Gastrocnemius medialis (tissue), 4 donors: Measurements from ENCODE around the gene RPL35.

Source experiments
- POLR2A ChIP-seq, 2 donors: fragments of 450-650 bp; IDR thresholded peaks; one replicate each; pipeline ENCODE4 v1.6.1; 2017; ENCODE audit warnings: antibody characterized with exemption in 2 of 2, mild to moderate bottlenecking in 2 of 2, moderate library complexity in 2 of 2
- TF ChIP-seq, protein P1 (sequence below), 5 experiments: fragments of 450-650 bp in 3 of 5; fragments of 200-600 bp in 2 of 5; sonication (generic) in 2 of 5; IDR thresholded peaks in 4 of 5; conservative IDR thresholded peaks in 1 of 5; 1 replicate in 4 of 5; 2 replicates in 1 of 5; pipeline ENCODE4 v1.5.1; 2016 to 2019; ENCODE audit warnings: antibody characterized with exemption in 5 of 5, mild to moderate bottlenecking in 3 of 5, moderate library complexity in 3 of 5

DNA sequence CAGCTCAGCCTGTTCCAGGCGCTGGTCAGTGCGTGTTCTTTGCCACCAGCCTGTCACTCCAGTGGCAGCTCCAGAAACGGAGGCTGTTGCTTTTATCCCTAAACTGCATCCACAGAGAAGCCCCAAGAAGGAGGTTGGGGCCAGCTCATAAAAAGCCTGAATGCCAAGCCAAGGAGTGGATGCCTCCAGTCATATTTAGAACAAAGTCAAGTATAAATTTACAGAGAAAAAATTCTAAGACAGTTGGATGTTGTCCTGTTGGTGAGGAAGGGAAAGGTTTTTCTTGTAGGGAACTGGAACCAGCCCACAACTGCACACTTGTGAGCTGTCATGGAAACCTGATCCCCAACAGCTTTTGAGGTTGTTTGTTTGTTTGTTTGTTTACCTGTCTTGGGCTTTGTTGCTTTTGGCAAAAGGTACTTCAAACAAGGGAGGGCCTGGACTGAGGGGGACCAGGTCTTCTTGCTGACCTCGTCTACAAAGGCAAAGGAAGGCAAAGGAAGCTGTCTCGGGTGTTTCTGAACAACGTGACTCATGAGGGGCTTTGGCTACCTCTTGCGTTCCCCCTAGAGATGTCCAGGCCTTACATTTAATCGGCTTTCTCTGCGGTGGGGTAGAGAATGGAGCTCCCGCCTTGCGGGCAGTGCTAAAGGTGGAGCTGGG lies 48.1 kb downstream of the RPL35 start:
- TF ChIP-seq, protein P1, sequence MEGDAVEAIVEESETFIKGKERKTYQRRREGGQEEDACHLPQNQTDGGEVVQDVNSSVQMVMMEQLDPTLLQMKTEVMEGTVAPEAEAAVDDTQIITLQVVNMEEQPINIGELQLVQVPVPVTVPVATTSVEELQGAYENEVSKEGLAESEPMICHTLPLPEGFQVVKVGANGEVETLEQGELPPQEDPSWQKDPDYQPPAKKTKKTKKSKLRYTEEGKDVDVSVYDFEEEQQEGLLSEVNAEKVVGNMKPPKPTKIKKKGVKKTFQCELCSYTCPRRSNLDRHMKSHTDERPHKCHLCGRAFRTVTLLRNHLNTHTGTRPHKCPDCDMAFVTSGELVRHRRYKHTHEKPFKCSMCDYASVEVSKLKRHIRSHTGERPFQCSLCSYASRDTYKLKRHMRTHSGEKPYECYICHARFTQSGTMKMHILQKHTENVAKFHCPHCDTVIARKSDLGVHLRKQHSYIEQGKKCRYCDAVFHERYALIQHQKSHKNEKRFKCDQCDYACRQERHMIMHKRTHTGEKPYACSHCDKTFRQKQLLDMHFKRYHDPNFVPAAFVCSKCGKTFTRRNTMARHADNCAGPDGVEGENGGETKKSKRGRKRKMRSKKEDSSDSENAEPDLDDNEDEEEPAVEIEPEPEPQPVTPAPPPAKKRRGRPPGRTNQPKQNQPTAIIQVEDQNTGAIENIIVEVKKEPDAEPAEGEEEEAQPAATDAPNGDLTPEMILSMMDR (IDR thresholded peaks at IDR 0.05 in 4 of 5, conservative IDR thresholded peaks at IDR 0.05 in 1 of 5), result no peak
- TF ChIP-seq POLR2A (IDR thresholded peaks at IDR 0.05), result no peak
